HG02970 (cell line): ENCODE measurements around the gene PARP16.
A peak's percentile ranks its signal among the peaks of the same experiment; 100 is the strongest.

Source experiments
- ATAC-seq: cut with Tn5 transposase; IDR thresholded peaks from one replicate; pipeline ENCODE4 v1.9.1; 2021; ENCODE audit warnings: mild to moderate bottlenecking, moderate library complexity, moderate number of reproducible peaks; ENCODE audit not compliant: unreplicated experiment, low FRiP score

Gene PARP16, protein sequence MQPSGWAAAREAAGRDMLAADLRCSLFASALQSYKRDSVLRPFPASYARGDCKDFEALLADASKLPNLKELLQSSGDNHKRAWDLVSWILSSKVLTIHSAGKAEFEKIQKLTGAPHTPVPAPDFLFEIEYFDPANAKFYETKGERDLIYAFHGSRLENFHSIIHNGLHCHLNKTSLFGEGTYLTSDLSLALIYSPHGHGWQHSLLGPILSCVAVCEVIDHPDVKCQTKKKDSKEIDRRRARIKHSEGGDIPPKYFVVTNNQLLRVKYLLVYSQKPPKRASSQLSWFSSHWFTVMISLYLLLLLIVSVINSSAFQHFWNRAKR

DNA sequence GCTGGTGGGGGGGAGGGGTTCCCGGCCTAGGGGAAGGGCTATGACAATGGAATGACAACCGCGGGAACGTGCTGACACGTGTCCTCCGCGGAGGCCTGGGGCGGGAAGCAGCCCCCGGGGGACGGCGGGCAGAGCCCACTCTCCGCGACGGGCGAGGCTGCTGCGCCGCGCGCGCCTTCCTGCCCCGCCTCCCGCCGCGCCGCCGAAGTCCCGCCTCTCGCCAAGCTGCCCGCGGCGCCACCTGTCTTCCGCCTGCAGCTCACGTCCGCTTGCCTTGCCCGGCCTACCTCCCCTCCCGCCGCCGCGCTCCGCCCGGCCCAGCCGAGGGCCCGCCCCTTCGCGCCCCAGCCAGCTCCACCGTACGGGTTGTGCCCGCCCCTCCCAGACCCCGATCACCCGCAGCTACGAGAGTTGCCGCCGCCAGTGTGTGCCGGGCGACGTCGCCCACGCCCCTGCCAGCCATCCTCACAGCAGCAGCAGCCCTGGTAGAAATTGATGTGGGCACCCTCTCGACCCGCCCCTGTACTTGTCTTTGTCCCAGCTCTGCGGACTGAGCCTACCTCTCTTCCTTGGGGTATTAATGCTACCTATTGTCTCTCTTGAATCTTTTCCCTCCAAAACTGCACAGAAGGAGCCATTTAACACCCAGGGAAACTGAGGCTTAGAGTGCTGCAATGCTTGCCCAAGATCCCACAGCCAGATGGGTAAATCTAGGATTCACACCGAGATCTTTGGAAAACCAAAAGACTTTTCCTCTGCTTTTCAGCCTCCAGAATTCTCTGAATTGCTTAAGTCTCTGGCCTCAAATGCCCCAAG, at the start of gene PARP16:
TSS of gene PARP16 (minus strand) at position 180 of the 816 bp plus-strand sequence. CDS start 457 bp downstream, outside the sequence.
- ATAC-seq, result peak; percentile 82

DNA sequence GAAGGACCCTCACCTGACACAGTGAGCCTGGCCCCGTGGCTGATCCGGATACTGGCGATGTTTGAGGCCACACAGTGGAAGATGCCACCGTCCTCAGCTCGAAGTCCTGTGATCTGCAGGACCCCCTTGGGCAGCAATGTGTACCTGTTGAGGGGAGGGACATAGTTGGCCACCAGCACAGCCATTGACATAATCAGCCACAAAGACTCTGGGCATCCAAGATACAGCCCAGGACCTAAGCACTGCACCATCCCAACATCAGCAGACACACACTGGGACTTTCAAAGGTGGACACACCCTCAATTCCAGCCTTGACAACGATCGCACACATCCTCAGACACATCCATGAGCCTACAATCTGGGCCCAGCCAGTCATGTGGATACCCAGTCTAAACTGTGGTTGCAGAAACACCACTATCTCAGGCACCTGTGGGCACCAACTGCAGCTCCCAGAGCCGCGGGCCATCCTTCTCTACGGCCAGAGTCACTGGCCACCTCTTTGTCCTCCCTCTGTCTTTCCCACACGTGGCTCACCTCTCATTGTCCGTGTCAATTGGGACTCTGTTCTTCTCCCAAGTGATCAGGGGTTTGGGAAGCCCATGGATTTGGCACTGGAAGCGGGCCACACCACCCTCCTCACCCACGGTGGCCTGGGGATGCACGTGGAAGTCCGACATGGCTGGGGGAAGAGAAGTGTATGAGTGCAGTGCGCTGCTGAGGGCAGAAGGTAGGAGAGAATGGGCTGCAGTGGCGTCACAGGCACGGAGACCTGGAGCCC, 48.8 kb upstream of the PARP16 start:
- ATAC-seq, result no peak

DNA sequence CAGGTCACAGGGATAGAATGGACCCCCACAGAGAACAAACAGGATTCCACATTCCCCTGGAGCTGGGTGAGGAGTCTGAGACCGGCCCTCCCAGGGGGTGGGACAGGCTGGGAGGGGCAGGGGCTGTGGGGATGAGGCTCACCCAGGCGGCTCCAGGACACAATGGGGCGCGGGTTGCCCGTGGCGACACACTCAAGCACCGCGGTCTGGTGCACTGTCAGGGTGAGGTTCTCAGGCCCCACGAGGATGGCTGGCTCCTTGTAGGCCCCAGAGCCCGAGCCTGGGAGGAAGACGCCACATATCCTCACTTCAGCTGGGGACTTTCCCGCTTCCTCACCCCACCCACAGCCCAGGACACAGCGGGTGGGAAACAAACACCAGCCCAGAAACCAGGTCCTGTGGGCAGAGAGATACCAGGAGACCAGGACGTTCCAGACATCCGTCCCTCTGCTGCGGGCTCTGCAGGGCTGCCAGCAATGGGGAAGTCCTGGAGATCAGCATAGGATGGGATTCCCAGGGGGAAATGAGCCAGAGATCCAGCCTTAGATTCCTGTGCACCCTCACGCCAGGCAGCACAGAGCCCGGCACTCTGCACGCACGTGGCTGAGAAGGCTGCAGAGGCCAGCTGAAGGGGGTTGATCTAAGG, 48.0 kb upstream of the PARP16 start:
- ATAC-seq, result no peak

DNA sequence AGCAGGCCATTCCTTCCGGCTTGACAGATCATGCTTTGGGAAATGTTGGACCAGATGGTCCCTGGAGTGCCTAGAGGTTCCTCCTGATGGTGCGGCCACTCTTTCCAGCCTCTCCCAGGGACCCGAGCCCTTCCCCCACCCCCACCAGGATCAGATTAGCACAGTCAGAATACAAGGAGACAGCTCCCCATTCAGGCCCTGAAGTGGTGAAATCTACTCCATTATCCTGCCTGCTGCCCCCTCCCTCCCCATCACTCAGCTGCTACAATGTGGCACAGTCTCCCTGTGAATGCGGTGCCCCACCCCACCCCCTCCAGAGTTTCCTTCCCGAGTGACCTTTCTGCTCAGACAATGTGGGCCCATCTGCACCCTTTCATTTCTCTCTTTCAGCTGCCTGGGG, 47.2 kb upstream of the PARP16 start:
- ATAC-seq, result no peak

DNA sequence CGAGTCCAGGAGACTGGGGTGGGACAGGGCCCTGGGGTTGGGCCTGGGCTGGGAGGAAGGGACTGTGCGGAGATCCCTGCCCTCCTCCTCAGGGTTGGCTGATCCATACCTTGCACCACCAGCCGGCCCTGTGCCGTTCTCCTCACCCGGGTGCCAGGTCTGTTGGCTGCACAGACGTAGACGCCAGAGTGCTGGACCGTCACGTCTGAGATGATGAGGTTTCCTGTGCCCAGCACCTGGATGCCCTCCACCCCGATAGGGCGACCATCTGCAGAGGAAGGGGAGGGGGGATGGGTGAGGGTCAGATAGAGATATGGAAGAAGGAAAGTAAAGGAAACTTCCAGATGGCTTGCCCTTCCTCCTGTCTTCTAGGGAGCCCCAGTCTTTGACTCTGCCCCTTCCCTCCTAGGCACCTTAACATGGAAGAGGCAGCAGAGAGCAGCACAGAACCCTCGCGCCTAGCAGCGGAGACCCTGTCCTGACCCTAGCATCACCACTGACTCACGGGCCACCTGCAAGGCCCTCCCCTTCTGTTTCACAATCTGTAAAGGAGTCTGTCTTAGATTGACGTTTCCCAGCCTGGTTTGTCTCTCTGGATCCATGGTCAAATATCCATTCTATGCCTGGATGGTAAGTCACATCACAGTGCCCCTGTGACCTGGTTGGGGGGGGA, 46.6 kb upstream of the PARP16 start:
- ATAC-seq, result no peak

DNA sequence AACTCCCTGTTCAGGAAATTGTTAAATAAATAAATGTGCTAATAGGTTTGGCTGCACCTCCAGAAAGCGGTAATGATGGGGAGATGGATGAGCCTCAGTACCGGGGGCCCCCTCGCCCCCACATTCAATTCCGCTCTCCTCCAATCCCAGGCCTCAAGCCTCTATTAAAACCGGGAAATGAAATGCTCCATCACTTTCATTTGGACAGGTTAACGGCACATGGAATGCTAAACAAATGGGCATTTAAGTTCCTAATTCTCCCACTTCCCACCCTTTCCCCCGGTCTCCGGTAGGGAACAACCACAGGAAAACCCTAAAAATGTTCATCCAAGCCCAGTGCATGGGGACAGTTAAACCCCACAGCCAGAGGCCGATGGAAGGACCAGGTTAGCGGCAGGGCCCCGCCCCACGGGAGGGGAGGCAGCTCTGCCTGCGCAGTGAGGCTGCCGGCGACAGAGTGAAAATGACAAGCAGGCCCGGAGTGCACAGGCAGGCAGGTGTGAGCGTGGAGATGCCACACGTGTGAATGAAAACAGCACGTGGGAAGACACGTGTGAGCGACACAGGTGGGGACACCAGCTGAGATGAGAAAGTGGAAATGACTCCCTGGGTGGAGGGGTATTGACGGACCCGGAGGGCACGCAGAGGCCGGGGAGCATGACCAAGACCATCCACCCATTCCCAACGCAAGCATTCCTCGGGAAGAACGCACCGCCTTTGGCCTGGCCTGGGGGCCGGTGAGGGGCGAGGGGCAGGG, 45.9 kb upstream of the PARP16 start:
- no peak for ATAC-seq

DNA sequence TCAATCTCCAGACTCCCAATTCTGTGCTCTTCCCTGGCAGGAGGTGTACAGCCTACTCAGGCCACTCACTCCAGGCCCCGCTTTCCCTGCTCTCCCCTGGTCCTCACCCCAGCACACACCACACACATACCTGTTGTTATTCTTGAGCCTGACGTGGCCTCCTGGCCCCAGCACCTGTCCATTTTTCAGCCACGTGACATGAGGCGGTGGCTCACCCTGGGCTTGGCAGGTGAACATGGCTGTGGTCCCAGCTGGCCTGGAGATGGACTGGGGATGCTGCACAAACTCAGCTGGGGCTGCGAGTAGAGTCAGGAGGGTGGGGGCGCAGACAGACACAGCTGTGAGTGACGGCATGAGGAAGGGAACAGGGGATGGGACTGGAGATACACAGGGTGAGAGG, 45.1 kb upstream of the PARP16 start:
- ATAC-seq, result no peak

DNA sequence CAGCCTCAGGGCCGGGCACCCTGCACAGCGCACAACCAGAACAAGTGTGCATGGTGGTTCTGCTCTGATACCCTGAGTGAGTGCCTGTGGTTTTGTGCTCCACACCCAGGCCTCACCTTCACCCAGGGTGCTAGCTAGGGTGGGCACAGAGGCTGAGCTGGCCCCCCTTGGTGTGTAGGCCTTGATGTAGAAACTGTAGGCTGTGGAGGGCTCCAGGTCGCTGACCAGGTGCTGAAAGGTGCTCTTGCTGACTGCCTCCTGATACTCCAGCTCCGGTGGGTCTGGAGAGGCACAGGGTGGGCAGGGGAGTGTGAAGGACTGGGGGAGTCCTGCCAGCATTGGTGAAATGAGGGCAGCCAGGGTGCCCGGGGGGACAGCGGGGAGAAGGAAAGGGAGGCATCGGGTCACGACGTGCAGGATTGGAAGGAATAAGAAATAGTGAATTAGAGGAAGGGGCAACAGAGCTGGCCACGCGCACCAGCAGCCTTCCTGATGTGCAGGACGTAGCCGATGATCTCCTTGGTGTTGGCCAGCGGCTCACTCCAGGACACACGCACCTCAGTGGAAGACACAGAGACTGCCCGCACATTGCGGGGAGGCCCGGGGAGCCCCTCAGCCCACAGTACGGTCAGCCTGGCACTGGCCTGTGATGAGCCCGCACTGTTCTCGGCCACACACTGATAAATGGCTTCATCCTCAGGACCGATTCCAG, 44.4 kb upstream of the PARP16 start:
- ATAC-seq, result no peak

DNA sequence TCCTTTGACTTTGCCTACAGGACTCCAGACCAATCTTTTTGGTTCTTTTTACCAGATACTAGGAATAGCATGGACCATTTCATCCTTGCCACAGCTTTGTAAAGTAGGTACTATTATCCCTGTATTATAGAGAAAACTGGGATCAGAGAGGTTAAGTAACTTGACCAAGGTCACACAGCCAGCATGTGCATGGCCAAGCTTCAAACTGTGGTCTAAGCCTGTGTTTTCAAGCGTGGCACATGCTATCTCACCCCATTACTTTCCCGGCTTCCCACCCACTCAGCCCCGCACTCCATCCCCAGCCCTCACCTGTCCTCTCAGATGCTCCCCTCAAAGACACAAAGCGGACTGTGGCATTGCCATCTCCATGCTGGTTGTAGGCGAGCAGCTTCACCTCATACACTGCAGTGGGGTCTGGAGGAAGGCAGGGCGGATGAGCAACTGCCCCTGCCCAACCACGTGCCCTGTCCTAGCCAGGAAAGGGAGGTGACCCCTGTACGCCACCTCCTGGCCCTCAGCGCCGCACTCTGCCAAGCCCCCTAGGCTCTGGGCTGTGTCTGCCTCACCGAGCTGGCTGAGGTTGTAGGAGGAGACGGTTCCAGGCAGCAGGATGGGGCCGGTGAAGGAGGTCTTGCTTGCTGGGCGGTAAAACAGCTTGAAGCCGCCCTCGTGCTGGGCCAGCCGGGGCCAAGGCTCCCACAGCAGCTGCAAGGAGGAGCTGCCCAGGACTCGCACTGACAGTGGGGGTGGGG, 43.5 kb upstream of the PARP16 start:
- ATAC-seq, result no peak

DNA sequence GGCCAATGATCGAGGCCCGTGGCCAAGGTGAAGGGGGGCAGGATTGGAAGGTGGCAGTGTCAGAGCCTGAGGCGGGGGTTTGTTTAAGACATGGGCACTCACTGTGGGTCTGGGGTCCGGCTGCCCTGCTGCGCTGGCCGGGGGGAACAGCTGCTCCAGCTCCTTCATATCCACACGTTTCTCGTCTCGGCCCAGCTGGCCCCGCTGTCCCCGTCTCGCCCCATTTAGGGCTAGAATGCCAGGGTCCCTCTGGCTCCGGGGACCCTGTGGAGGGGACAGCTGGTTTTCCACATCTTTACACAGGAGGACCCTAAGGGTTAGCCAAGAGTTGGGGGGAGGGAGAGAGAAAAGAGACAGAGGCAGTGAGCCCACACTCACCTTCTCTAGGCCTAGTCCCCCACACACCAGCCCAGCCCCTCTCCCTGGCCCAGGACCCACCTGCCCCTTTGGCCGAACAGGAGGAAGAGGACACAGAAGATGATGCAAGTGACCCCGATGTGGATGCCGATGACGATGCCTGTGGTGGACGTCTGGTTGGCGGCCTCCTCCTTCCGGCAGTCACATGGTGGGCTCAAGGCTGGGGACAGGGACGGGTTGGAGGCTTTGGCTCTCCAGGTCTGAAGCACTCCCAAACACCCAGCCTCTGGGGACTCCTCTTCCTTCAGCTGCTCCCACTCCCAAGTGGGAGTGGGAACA, 42.8 kb upstream of the PARP16 start:
- no peak for ATAC-seq

DNA sequence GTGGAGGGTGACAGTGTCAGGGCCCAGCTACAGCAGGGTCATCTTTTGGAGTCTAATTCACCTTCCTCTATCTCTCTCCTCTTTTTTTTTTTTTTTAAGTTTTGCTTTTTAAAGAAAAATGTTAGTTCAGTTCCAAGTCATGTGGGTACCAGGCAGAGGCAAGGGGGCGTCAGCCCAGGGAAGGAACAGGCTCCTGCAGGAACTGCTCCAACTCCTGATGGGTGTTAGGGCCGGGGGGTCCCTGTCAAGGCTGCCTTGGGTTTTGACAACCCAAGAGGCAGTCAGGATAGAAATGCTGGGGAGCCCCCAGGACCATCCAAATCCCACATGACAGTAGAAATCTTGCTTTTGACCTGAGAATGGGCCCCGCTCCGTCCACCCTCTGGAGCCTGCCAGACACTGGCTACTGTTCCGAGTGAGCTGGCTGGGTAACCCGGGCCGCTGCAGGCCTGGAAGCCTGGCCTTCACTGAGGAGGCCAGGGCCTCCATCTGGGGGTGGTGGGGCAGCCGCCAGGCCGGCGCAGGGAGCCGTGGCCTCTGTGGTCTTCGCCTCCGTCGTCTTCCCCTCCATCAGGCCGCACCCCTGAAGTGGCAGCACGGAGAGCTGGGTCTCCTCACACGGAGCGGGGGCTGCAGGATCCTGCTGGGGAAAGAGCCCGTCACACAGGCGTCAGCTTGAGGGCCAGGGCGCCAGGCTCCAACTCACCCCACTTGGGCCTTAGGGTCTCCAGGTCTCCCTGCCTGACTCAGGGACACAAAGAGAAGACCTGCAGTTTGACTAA, 42.0 kb upstream of the PARP16 start:
- no peak for ATAC-seq

DNA sequence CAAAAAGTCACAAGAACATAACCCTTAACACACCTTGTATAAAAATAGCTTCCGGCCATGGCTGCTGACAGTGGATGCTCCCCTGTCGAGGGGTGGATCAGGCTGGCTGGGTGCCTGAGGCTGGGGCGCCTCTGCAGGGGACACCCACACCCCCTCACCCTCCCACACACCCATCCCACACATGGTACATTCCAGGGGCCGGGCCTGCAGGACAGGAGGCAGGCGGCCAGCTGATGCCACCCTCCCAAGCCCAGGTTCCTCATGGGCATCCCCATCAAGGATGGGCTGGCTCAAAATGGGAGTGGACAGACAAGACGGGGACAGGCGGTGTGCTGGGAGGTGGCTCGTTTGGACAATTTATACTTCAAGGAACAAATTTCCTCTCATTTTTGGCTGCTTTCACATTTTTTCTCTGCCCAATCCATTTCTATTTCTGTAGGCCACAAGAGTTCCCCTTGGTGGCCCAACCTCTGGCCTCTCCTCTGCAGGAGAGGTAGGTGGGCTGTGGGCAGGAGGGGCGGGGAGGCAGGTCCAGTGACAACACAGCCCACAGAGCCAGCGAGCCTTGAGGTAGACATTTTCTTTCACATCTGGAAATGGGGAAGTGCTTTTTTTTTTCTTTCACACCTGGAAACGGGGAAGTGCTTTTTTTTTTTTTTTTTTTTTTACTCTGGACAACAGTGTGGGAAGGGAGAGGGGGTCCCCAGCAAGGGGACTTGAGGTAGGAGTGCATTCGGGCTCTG, 41.1 kb upstream of the PARP16 start:
- no peak for ATAC-seq

DNA sequence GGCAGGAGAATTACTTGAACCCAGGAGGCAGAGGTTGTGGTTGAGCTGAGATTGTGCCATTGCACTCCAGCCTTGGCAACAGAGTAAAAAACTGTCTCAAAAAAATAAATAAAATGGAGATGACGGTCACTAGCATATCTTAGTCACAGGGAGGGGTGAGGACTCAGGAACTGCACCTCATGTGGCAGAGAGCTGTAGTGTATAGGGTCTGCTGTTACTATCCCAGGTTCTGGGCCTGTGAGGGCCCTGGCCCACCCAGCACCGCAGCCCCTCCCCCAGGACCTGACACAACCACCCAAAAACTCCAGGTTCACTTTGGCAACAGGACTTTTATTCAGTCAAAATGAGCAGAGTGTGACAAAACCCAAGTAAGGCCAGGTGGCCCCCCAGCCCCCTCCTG, 40.1 kb upstream of the PARP16 start:
- ATAC-seq, result no peak

DNA sequence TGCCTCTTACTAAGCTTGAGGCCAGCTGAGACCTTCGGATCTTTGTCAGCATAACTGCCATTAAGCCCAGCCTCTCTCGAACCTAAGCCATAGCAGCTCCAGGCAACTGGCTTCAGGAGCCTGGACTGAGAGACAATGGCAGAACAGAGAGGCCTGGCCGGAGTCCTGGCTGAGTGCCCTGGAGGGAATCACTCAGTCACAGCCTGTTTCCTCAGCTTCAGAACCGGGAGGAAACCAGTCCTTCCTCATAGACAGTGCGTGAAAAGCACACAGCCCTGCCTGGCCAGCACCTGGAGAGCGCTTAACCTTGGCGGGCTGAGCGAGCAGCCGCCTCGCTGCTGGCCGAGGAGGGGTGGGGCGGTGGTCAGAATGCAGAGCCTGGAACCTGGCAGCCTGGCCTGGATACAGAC, 39.4 kb upstream of the PARP16 start:
- ATAC-seq, result no peak

DNA sequence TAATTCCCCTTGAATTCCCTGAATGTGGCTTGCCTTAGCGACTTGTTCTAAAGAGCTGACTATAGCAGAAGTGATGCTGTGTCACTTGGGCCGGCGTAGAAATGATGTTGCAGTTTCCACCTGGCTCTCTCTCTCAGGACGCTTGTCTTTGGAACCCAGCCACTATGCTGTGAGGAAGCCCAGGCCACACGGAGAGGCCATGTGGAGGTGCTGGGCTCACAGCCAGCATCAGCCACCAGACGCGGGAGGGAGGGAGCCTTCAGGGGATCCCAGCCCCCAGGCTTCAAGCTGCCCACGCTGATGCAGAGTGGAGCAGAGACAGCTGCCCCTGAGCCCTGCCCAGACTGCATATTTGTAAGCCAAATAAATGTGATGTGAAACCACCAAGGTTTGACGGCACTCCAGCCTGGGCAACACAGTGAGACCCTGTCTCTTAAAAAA, 36.4 kb upstream of the PARP16 start:
- no peak for ATAC-seq

DNA sequence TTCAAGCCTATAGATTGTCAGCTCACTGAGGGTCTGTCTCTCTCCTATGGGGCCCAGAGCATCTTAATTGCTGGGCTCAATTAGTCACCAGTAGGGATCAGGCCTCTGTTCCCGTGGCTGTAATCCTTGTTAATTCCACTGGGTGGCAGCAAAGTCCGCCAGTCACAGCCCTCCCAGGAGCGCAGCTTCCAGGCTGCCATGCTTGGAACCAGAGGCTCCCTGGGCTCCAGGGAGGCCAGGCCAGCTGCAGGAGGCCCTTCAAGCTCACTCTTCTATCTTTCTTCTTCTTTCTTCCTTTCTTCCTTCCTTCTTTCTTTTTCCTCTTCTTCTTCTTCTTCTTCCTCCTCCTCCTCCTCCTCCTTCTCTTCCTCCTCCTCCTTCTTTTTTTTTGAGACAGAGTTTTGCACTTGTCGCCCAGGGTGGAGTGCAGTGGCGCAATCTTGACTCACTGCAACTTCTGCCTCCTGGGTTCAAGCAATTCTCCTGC, 32.2 kb upstream of the PARP16 start:
- no peak for ATAC-seq
